HG03558 (cell line): Measurements from ENCODE around the gene FERMT3.

Experiments used
- ATAC-seq: cut with Tn5 transposase; IDR thresholded peaks from one replicate; pipeline ENCODE4 v1.9.1; 2021; ENCODE audit warnings: moderate number of reproducible peaks; ENCODE audit not compliant: unreplicated experiment; ENCODE audit errors: extremely low read depth

The FERMT3 gene

DNA sequence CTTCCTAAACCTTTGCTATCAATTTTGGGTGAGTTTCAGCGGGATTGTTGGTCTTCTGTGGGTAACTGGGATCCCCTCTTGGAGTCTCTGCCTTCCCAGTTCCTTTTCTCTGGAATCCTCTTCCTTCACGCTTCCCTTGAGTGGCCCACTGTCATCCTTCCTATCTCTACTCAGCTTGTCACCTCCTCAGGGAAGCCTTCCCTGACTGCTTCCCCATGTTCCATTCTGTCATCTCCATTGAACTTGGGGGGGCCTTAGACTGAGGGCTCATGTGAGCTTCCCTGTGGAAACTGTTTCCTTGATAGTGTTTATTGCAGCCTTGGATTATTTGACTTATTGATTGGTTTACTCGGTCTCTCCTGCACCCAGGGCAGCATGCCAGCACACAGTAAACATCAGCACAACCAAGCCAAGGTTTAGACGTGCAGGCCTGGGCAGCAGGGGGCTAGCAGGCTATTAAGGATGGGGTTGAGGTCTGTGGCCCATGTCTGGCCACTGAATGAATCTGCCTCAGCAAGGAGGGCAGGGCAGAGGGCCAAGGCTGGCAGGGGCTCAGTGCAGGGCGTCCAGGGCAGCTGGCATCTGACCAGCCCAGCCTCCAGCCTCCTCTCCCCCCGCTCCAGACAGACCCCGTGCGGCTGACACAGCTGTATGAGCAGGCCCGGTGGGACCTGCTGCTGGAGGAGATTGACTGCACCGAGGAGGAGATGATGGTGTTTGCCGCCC, 12.3 kb downstream of the FERMT3 start:
- ATAC-seq: no peak

GRCh38 chr11:64219354-64219684, 12.8 kb downstream of the FERMT3 start:
- no peak for ATAC-seq

DNA sequence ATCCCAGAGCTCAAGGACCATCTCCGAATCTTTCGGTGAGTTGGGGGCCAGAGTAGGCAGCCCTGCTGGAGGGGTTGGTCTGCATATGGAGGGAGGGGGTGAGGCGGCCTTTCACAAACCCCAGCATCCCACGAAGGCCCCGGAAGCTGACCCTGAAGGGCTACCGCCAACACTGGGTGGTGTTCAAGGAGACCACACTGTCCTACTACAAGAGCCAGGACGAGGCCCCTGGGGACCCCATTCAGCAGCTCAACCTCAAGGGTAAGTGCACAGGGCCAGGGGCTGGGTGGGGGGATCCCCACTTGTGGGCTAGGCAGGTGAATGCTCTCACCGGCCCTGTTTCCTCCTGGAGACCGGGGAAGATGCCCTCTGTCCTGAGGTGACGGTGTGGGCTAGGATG, 13.2 kb downstream of the FERMT3 start:
- no peak for ATAC-seq

GRCh38 chr11:64220271-64220670, 13.8 kb downstream of the FERMT3 start:
- no peak for ATAC-seq

- no peak for ATAC-seq
Measured at GRCh38 chr11:64220798-64221197, 14.3 kb downstream of the FERMT3 start.

DNA sequence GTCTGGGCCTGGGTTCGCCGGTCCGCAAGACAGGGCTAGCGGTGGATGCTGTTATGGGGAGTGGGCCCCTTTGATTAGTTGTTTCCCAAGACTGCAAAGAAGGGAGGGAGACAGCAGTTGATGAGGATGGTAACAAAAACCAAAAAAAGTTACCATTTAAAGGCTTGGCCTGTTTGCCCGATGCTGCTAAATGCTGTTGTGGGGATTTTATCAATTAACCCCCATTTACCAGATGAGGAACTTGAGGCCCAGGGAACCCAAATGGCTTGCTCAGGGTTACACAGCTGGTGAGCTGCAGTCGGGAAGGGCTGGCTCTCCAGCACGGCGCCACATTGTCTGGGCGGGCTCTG, 16.1 kb downstream of the FERMT3 start:
- no peak for ATAC-seq

DNA sequence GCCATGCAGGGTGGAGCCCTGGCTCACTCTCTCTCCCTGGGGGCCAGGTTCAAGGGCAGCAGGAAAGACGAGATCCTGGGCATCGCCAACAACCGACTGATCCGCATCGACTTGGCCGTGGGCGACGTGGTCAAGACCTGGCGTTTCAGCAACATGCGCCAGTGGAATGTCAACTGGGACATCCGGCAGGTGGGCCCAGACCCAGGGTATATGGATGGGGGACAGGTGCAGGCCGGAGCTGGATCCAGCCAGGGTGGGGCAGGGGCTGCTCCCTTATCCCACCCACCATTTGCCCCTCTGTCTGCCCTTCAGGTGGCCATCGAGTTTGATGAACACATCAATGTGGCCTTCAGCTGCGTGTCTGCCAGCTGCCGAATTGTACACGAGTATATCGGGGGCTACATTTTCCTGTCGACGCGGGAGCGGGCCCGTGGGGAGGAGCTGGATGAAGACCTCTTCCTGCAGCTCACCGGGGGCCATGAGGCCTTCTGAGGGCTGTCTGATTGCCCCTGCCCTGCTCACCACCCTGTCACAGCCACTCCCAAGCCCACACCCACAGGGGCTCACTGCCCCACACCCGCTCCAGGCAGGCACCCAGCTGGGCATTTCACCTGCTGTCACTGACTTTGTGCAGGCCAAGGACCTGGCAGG, 16.6 kb downstream of the FERMT3 start:
- no peak for ATAC-seq

DNA sequence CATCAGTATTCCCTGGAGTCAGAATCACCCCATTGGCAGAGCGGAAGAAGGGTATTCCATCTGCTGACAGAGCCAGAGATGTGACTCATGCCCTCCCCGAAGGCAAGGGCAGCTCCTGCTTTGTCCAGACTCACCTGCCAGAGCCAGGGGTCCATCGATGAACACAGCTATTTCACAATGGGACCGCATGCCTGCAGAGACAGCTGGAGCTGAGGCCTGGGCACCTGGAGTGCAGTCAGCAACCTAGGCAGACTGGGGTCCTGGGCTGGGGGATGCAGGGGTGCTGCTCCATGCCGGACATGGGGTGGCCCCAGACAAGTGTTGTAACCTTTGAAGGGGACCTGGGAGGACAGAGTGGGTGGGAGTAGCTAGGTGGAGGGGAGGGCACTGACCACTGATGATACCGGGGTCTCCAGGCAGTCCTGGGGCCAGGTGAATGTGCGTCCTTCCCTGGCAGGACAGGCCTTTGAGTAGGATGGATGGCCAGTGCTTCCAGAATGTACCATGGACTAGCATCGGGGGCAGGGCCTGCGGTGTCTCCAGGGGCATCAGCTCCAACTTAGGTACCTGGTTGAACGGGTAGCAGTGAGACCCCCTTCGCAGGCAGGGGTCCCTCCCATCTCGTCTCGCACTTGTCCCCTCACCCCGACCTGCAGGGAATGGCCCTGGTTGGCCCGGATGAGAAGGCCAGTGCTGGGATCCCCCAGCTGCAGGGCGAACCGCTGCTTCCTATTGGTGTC, 17.8 kb downstream of the FERMT3 start:
- ATAC-seq: no peak

DNA sequence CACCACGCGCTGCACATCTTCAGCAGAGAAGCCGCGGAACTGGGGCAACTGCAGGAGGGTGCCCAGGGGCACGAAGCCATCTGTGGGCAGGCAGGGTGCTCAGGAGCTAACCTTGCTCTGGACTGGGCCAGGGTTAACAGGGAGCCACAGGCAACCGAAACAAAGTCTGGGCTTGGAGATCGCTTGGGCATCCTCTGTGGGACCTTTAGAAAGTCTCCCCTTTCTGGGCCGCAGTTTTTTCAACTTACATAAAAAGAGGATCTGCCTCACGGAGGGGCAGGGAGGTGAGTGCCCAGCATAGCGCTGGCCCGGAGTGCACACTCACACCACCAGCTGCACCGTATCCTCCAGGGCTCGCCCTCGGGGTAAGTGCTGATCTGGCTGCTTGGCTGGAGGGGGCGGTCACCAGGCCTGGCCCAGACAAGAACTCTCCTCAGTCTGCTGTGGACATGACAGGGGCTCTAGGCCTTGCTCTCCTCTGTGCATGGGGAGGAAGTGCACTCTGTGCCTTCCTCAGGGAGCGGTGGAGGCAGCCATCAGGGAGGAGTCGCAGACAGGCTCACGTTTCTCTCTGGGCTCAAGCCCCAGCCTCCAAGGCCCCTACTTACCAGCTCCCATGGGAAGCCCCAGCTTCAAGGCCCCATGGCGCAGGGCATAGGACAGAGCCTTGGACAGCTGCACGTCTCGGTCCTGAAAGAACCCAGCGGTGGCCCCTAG, 18.5 kb downstream of the FERMT3 start:
- no peak for ATAC-seq

DNA sequence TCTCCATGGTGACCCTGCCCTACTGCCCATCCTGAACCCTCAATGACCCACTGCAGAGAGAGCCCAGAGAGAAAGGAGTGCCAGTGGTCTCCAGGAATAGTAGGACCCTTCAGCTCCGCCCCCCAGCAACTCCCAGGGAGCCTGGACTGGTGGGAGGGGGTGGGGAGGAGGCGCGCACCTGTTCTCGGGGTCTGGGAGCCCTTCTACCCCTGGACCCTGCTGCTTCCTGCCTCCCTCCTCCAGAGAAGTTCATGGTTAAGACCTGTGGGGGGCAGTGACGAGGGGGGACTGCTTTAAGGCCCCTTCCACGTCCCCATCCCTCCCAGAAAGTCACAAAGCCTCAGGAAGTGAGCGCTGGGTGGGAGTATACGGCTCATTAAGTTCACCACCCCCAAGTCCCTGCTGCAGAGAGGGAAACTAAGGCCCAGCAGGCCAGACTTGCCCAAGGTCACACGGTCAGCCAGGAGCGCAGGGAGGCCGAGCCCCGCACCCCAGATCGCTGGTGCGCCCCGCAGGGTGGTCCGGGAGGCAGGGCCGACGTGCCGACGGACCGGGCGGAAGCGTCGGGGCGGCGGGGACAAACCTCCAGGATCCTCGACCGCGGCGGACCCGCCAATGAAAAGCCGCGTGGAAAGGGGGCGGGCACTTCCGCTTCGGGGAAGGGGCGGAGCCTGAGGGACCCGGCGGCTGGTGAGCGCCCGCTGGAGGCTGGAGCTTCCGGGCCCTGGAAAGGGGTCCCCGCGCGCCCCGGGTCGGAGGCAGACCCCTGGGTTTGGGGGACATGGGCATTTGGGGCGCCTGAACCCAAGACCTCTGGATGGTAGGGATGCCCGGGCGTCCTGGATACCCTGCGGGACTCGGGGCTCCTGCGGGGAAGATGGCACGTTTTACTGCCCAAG, 19.3 kb downstream of the FERMT3 start, which contains the start of the genes NUDT22 and TRPT1:
NUDT22 (plus strand) TSS at position 667 of the 899 bp plus-strand sequence. CDS start 379 bp downstream, outside the sequence.
TRPT1 (minus strand) TSS at position 579 of the 899 bp plus-strand sequence; CDS start at position 253, 326 bp downstream.
- ATAC-seq: no peak

- ATAC-seq: no peak
Measured at GRCh38 chr11:64226507-64227051, 20.1 kb downstream of the FERMT3 start.

DNA sequence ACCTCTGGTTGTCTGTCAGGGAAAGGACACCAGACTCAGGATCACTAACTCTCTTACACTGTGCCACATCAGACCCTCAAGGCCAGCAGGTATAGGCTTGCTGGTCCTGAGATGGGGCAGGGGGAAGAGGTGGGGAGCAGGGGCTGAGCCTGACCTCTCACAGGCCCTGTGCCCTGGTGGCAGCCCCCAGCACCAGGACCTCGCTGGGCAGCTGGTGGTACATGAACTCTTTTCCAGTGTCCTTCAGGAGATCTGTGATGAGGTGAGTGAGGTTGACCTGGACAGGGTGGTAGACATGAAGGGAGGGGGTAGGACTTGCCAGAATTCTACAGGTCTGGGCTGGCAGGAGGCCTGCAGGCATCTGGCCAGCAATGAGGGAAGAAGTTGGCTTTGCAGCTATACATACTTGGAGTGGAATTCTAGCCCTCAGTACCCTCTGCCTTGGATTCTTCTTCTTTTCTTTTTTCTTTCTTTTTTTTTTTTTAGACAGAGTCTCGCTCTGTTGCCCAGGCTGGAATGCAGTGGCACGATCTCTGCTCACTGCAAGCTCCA, 21.0 kb downstream of the FERMT3 start:
- ATAC-seq: no peak

- no peak for ATAC-seq
Measured at GRCh38 chr11:64229090-64229743, 22.7 kb downstream of the FERMT3 start.

DNA sequence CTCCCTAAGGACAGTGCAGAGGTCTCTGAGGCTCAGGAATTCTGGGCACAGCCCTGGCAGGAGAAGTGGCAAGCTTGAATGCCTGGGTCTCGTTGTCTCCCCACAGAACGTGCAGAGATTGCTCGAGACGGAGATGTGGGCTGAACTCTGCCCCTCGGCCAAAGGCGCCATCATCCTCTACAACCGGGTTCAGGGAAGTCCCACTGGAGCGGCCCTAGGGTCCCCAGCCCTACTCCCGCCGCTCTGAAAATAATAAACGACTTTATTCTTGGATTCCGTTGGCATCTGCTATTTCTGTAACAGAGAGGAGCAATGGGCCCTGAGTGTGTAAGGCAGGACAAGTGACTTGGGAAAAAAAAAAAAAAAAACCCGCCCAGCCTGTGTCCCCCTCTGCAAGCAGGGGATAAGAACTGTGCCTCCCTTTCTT, 23.2 kb downstream of the FERMT3 start:
- no peak for ATAC-seq

GRCh38 chr11:64230171-64230984, 23.9 kb downstream of the FERMT3 start, which contains the start of gene DNAJC4:
DNAJC4 (plus strand) TSS chr11:64230548; CDS start chr11:64230855, 307 bp downstream.
- no peak for ATAC-seq

GRCh38 chr11:64230985-64231365, 24.5 kb downstream of the FERMT3 start:
- no peak for ATAC-seq

- ATAC-seq: no peak
Measured at GRCh38 chr11:64231546-64231945, 25.0 kb downstream of the FERMT3 start.
